ENCODE results near the gene HMBS. TPM values are rescaled to one million over a fixed set of nuclear protein-coding genes. Genes with fewer than 3 reads are reported as not detected.
"Not testable (repeated sequence)": the region's sequence is repeated elsewhere in the genome, so short reads cannot be mapped to it uniquely, and the experiment has no call there.

Gene HMBS
- total RNA-seq, 4 donors from 2014 or later: 10.7 to 21.7 (median 15.0) TPM

DNA sequence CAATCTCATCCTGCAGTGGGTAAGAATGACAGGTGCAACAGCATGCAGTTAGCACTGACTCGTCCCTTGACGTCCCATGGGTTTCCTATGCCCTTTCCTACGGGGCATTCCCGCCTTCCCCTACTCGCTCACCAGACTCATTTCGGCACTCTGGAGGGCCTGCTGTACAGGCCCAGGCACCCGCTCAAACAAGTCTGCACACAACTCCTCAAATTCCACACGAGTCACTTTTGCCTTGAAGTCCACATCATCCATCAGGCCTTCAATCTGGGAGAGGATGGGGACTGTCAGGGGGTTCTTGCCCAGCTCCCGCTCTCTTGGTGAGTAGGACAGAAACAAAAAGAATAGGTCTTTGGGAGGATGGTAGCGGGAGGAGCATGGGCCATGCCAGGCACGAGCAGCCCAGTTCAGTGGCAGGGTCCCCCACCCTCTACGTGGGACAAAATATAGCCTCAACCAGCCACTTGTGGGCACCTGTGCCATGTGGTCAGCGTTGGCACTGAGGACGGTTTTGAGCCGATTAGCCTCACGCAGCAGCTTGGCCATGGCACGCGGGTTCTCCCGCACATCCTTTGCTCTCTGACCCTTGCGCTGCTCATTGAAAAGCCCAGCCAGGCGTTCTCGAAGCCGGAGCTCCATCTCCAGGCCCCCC is 32.4 kb upstream of the HMBS start:
- no peak for DNase-seq
- H3K9me3 ChIP-seq: no peaks in the 10 kb centered on the region
- H3K27ac ChIP-seq: no peak overlapping the region
- no peak overlapping the region for H3K4me3 ChIP-seq
- TF ChIP-seq POLR2A (IDR thresholded peaks at IDR 0.05): no peak
- TF ChIP-seq, protein P1, sequence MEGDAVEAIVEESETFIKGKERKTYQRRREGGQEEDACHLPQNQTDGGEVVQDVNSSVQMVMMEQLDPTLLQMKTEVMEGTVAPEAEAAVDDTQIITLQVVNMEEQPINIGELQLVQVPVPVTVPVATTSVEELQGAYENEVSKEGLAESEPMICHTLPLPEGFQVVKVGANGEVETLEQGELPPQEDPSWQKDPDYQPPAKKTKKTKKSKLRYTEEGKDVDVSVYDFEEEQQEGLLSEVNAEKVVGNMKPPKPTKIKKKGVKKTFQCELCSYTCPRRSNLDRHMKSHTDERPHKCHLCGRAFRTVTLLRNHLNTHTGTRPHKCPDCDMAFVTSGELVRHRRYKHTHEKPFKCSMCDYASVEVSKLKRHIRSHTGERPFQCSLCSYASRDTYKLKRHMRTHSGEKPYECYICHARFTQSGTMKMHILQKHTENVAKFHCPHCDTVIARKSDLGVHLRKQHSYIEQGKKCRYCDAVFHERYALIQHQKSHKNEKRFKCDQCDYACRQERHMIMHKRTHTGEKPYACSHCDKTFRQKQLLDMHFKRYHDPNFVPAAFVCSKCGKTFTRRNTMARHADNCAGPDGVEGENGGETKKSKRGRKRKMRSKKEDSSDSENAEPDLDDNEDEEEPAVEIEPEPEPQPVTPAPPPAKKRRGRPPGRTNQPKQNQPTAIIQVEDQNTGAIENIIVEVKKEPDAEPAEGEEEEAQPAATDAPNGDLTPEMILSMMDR (IDR thresholded peaks at IDR 0.05): no peak
- H3K4me1 ChIP-seq: peaks cover 0 to 15% (median 3%) of the 10 kb centered on the region in 4 donors
- peaks cover 0 to 80% (median 0%) of the 10 kb centered on the region in 3 donors for H3K36me3 ChIP-seq
- no peaks in the 10 kb centered on the region for H3K27me3 ChIP-seq

DNA sequence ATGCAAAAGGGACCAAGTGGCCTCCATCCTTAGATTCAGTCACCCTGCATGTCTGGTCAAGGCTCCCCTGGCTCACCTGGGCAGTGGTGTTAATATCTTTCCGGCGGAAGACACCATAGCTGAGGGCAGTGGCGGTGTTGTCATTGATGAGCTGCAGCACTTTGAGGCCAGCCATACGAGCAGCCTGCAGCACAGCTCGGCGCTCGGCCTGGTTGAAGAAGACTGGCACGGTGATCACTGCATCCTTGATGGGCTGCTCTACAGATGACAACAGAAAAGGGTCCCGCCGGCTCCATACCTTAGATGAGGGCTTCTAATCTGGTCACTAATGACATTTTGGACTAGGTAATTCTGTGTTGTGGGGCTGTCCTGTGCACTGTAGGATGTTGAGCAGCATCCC is 30.3 kb upstream of the HMBS start:
- no peak for DNase-seq

DNA sequence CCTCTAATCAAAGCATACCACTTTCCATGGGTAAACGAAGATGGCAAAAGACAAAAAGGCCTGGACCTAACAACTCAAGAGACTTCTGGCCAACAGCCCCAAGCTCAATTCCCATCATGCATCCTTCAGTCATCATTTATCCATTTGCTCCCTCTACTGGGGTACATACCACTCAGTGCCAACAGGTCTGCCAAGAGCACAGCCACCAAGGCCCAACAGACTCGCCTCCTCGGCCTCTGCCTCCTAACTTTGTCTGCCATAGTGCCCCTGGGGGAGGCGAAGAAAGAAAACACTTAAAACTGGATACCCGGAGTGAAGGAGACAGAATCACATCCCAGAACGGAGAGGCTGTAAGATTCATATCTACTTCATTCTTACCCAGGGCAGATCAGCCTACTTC is 28.8 kb upstream of the HMBS start:
- H3K36me3 ChIP-seq: peaks cover 0 to 46% (median 0%) of the 10 kb centered on the region in 3 donors
- H3K4me1 ChIP-seq: peaks cover 0 to 23% (median 9%) of the 10 kb centered on the region in 4 donors
- peak overlapping the region; percentile 80 to 100 (median 98) for H3K4me3 ChIP-seq
- peak overlapping the region in 3 of 4 donors; percentile 87 to 94 (median 90) for H3K27ac ChIP-seq
- no peaks in the 10 kb centered on the region for H3K27me3 ChIP-seq
- TF ChIP-seq, protein P1 (IDR thresholded peaks at IDR 0.05): no peak
- TF ChIP-seq POLR2A (IDR thresholded peaks at IDR 0.05): no peak
- no peak for DNase-seq
- H3K9me3 ChIP-seq: no peaks in the 10 kb centered on the region

More for the DNA sequence above, 30.3 kb upstream of the HMBS start:
- peaks cover 0 to 23% (median 9%) of the 10 kb centered on the region in 4 donors for H3K4me1 ChIP-seq
- TF ChIP-seq, protein P1 (IDR thresholded peaks at IDR 0.05): no peak
- no peak for TF ChIP-seq POLR2A (IDR thresholded peaks at IDR 0.05)
- H3K36me3 ChIP-seq: peaks cover 0 to 59% (median 0%) of the 10 kb centered on the region in 3 donors
- H3K27me3 ChIP-seq: no peaks in the 10 kb centered on the region
- no peak overlapping the region for H3K27ac ChIP-seq
- H3K4me3 ChIP-seq: no peak overlapping the region
- no peaks in the 10 kb centered on the region for H3K9me3 ChIP-seq

DNA sequence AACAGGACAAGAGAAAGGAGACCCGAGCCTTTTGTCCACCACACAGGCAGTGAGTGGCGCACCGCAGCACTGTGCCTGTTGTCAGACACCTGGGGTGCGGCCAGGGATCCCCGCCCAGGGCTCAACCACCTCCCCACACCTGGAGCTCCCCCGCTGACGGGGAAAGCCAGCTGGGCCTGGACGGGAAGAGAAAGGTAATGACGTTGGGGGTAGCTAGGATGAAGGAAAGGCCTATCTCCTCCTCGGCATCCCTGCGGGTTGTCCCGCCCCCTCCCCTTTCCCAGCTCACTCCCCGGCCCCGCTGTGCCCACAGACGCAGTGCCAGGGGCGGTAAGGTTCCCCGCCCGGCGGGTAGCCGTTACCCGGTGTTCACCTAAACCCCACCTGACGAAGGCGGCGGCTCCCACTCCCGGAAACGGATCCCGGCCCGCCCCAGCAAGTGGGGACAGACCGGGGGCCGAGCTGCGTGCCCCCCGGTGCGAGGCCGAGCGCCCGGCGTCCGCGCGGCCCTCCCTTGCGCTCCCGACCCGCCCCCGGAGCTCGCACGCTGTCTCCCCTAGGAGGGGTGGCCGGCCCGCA is 28.2 kb upstream of the HMBS start:
- Histone ChIP-seq H3K36me3 (peaks cover 0 to 40% (median 0%) of the 10 kb centered on the region in 3 donors), H3K9me3 (no peaks in the 10 kb centered on the region), H3K27me3 (no peaks in the 10 kb centered on the region), H3K27ac (peak overlapping the region; percentile 87 to 94 (median 92)), H3K4me1 (peaks cover 0 to 23% (median 9%) of the 10 kb centered on the region in 4 donors), H3K4me3 (peak overlapping the region; percentile 80 to 100 (median 98))
- peak; percentile 46 to 74 (median 72) for DNase-seq
- TF ChIP-seq POLR2A (IDR thresholded peaks at IDR 0.05): no peak
- TF ChIP-seq, protein P1 (IDR thresholded peaks at IDR 0.05): peak in 1 of 6 experiments; percentile 9

DNA sequence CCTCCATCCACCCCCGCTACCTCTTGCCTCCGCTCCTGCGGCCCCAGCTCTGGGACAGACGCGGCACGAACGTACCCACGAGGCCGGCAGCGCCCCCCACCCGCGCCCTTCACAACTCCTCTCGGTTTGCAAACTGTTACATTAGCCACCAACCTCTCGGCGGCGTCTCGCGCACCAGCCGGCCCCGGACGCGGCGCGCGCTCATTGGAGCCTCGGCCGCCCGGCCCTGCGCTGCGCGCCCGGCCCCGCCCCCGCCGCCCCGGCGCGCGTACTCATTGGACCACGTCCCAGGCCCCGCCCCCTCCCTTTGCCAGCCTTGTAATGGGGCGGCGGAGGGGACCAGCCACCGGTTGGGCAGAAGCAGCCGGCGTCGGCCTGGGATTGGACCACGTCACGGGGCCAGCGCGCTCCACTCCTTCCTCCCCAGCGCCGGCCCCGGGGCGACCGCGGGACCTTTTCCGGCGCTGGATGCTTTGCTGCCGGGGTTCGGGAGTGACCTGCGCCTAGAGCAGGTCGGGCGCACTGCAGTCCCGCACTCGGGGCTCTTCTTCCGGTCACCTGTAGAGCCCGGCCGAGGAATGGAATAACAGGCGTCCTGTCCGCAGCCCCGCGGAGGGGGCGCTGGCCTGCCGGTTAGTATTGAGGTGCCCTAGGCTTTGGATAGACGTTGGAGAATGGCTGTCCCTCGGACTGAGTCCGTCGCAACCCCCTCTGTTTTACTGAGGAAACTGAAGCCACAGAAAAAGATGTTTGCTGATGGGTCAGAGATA is 27.5 kb upstream of the HMBS start, which contains the start of gene HYOU1:
Gene HYOU1, minus strand, starts transcription at position 206 of the 770 bp plus-strand sequence. CDS start 1,045 bp downstream, outside the sequence.
- peak within 1 kb of the TSS; percentile 87 to 94 (median 92) for H3K27ac ChIP-seq
- peaks cover 0 to 23% (median 9%) of the 10 kb centered on the region in 4 donors for H3K4me1 ChIP-seq
- no peaks in the 10 kb centered on the region for H3K9me3 ChIP-seq
- peak within 1 kb of the TSS; percentile 80 to 100 (median 98) for H3K4me3 ChIP-seq
- no peaks in the 10 kb centered on the region for H3K27me3 ChIP-seq
- H3K36me3 ChIP-seq: peaks cover 0 to 33% (median 0%) of the 10 kb centered on the region in 3 donors
- TF ChIP-seq, protein P1 (IDR thresholded peaks at IDR 0.05): peak in 3 of 6 experiments; percentile 29 to 41 (median 36)
- TF ChIP-seq POLR2A (IDR thresholded peaks at IDR 0.05): peak; percentile 61 to 70
- DNase-seq: peak; percentile 100

DNA sequence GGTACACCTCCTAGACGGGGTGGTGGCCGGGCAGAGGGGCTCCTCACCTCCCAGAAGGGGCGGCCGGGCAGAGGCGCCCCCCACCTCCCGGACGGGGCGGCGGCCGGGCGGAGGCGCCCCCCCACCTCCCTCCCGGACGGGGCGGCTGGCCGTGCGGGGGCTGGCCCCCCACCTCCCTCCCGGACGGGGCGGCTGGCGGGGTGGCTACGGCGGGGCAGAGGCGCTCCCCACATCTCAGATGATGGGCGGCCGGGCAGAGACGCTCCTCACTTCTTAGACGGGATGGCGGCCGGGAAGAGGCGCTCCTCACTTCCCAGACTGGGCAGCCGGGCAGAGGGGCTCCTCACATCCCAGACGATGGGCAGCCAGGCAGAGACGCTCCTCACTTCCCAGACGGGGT is 25.6 kb upstream of the HMBS start:
- H3K9me3 ChIP-seq, H3K4me3 ChIP-seq, H3K27me3 ChIP-seq, DNase-seq, H3K27ac ChIP-seq: not testable (repeated sequence)
- peaks cover 0 to 13% (median 0%) of the 10 kb centered on the region in 3 donors for H3K36me3 ChIP-seq
- peaks cover 0 to 23% (median 9%) of the 10 kb centered on the region in 4 donors for H3K4me1 ChIP-seq
